ENCODE measurements around the gene SGMS1.

SGMS1 gene

GRCh38 chr10:50631052-50631451 is 7.3 kb upstream of the SGMS1 start:
- no peak for TF ChIP-seq CTCF (IDR thresholded peaks at IDR 0.05; ENCODE audit: low read depth, low read length, missing control alignments)
- no peak for DNase-seq (ENCODE audit: extremely low read depth, low read depth)

GRCh38 chr10:50629495-50630122 is 5.9 kb upstream of the SGMS1 start:
- H3K4me3 ChIP-seq (replicated peaks; ENCODE audit: low read depth, low read length) = no peak overlapping the region
- DNase-seq (ENCODE audit: extremely low read depth, low read depth) = no peak
- TF ChIP-seq CTCF (IDR thresholded peaks at IDR 0.05; ENCODE audit: low read depth, low read length, missing control alignments) = no peak

More at GRCh38 chr10:50631052-50631451, 7.3 kb upstream of the SGMS1 start:
- H3K4me3 ChIP-seq (replicated peaks; ENCODE audit: low read depth, low read length) = no peak overlapping the region

GRCh38 chr10:50627896-50628295 is 4.1 kb upstream of the SGMS1 start:
- TF ChIP-seq CTCF (IDR thresholded peaks at IDR 0.05; ENCODE audit: low read depth, low read length, missing control alignments) = no peak
- no peak overlapping the region for H3K4me3 ChIP-seq (replicated peaks; ENCODE audit: low read depth, low read length)
- no peak for DNase-seq (ENCODE audit: extremely low read depth, low read depth)

GRCh38 chr10:50627443-50627842 is 3.7 kb upstream of the SGMS1 start:
- no peak for DNase-seq (ENCODE audit: extremely low read depth, low read depth)
- TF ChIP-seq CTCF (IDR thresholded peaks at IDR 0.05; ENCODE audit: low read depth, low read length, missing control alignments) = no peak

GRCh38 chr10:50625649-50626132 is 1.9 kb upstream of the SGMS1 start:
- peak overlapping the region; percentile 79 for H3K4me3 ChIP-seq (replicated peaks; ENCODE audit: low read depth, low read length)
- no peak for TF ChIP-seq CTCF (IDR thresholded peaks at IDR 0.05; ENCODE audit: low read depth, low read length, missing control alignments)
- no peak for DNase-seq (ENCODE audit: extremely low read depth, low read depth)

More at GRCh38 chr10:50627443-50627842, 3.7 kb upstream of the SGMS1 start:
- no peak overlapping the region for H3K4me3 ChIP-seq (replicated peaks; ENCODE audit: low read depth, low read length)

GRCh38 chr10:50624866-50625501 is 1.2 kb upstream of the SGMS1 start:
- H3K4me3 ChIP-seq (replicated peaks; ENCODE audit: low read depth, low read length) = peak overlapping the region; percentile 79
- peak; percentile 58 for TF ChIP-seq CTCF (IDR thresholded peaks at IDR 0.05; ENCODE audit: low read depth, low read length, missing control alignments)
- DNase-seq (ENCODE audit: extremely low read depth, low read depth) = no peak

Data from HFF-Myc (cell line).